ENCODE results near the gene LRRC37A2. TPM values are rescaled to one million over a fixed set of nuclear protein-coding genes. Genes with fewer than 3 reads are reported as not detected.

The LRRC37A2 gene
- total RNA-seq = 2.6 and 7.4 TPM in 2 replicates

DNA sequence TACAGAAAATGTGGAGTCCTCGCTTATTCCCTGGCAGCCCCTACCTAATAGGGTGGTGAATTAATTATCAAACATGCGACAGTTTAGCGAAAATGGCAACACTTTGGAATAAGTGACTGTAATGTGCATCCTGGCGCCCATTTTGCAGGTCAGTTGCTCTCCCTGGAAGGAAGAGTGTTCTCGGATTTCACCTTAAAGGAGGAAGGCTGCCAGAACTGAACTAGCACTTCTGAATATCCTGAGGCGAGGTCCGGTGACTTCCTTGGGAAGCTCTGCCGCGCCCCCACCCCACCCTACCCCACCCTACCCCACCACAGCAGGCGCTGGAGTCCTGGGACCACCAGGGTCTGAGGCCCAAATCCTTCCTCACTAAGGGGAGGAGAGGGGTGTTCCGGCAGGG, at the start of gene LRRC37A2:
TSS of gene LRRC37A2 (plus strand) at position 301 of the 400 bp plus-strand sequence. CDS start 245 bp downstream, outside the sequence.

DNA sequence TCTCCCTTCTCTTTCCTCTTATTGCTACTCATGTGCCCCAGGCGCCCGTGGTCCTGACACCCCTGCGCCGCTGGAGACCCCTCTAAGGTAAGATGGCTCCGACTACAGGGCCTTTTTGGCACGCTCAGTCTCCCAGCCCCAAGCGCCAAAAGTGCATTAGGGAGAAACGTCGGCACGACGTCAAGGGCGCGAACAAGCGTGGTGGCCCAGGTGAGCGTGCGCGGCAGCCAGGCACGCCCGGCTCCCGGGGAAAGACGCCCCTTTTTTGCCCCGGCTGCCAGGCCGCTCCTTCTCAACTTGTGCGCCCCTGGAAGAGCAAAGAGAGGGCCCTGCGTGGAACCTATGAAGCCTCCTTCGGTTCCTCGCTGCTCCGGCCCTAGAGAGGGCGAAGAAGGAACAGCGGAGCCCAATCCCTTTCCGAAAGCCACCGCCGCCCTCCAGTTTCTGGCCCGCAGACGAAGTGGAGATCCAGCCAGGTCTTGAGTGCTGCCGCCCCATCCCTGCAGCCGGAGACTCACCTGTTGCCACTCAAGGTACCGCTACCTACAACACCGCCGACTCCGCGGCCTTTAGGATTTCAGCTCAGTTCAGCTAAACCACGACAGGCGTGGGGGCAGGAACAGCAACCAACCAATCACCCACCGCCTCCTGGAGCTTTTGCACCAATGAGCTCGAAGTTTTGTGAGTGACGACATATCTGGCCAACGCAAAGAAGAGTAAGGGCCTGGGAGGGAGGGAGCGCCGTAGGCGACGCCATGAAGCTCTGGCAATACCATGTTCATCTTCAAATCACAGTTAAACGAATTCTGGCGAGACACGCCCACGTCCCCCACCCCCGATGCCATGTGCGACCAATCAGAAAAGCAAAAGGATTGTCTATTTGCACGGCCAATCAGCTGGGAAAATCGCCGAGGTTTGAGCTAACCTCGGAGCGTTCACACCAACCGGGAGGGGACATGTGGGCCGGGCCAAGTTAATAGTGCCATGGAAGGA, 67.1 kb downstream of the LRRC37A2 start, which contains the start of gene ARL17A:
TSS of gene ARL17A (minus strand) at position 609 of the 993 bp plus-strand sequence. CDS start 3,369 bp downstream, outside the sequence.

DNA sequence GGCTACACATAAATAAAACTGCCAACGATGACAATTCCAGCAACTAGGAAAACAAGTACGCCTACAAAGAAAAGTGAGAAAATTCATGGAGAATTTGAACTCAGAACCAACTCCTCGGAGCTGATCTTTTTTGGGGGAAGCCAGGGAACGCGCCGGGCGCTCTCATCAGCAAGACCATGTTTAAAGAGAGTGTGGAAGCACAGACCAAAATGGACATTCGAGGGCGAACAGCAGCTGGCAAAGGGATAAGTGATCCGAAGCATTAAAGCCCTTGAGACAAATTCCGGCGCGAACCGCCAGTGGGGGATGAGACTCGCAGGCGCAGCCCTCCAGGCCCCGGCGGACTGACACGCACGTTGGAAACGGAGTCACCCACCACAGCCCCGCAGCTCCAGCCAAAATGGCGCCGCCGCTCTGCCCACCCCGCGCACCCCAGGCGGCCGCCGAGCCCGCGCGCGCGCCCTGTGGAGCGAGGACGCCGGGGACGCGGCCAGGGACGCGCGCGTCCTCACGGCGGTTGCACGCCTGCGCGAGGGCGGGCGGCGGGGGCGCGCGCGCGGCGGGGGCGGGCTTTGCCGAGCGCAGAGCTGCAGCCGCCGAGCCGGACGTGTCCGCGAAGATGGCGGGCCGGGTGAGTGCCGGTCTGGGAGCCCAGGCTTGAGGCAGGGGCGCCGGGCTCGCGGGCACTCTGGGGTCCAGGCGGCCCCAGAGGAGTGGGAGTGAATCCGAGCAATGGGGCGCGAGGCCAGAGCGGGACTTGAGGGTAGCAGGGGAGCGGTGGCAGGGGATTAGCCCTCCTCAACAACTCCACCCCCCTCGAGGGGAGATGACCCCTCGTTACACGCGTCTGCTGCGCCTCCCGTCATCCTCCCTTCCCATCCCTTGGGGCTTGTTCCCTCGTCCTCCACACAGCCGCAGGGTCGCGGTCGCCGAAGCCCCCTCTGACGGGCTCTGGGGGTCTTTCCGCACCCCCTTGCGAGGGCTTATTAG, 78.2 kb downstream of the LRRC37A2 start, which contains the start of gene NSF:
TSS of gene NSF (plus strand) at position 513 of the 990 bp plus-strand sequence. CDS start at position 620, 107 bp downstream.

Small RNA genes within 50 kb of the gene (small RNA-seq; reads per million reads assigned to genes)
- not detected for gene RN7SL199P

Other genes with a start within 250 kb of the LRRC37A2 start
- gene LRRC37A, start 217.3 kb upstream of the LRRC37A2 start, total RNA-seq = 1.1 and 4.5 TPM in 2 replicates
- 2.9 and 4.3 TPM in 2 replicates for gene ARL17B, start 150.7 kb upstream of the LRRC37A2 start, total RNA-seq
- gene ARL17A, start 67.2 kb downstream of the LRRC37A2 start, total RNA-seq = 3.7 and 11.7 TPM in 2 replicates
- gene NSF, start 78.2 kb downstream of the LRRC37A2 start, total RNA-seq = 36.0 and 50.2 TPM in 2 replicates

Data from subcutaneous preadipocyte (primary cell).